ENCODE measurements around the gene TMEM11. TPM values are rescaled to one million over a fixed set of nuclear protein-coding genes. Genes with fewer than 3 reads are reported as not detected.

TMEM11 gene
- total and polyA plus RNA-seq, 10 donors: 14.2 to 25.0 (median 20.3) TPM

DNA sequence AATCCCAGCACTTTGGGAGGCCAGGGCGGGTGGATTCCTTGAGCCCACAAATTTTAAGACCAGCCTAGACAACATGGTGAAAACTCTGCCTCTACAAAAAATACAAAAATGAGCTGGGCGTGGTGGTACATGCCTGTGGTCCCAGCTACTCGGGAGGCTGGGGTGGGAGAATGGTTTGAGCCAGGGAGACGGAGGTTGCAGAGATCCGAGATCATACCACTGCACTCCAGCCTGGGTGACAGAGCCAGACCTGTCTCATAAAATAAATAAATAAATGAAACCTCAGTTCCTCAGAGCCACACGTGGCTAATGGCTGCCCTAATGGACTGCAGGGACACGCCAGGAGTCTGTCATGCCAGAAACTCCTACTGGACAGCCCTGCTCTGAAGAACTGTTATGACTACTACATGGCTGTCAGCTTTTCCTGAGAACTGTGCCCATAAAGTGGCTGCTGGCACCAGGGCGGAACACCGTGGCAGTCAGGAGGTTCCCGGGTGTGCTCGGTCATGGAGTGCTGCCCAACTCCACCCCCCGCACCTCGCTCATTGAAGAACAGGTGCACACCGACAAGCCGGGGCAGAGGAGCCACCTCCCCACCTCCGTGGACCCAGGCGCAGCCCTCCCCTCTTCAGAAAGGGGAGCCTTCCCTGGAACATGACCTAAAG is 4.3 kb downstream of the TMEM11 start:
- Histone ChIP-seq H3K4me1 (peaks cover 31 to 90% (median 57%) of the 10 kb centered on the region in 6 donors), H3K27me3 (replicated peaks in 1 of 7) (no peaks in the 10 kb centered on the region), H3K36me3 (peaks cover 0 to 65% (median 32%) of the 10 kb centered on the region in 6 donors), H3K27ac (peak overlapping the region in 1 of 8 donors; percentile 54), H3K4me3 (no peak overlapping the region), H3K9me3 (no peaks in the 10 kb centered on the region)
- intact Hi-C loops (cut with DNase I; ENCODE audit: low total_unique reads): loop anchor here (10.0 kb wide), 1 partner anchor 75 kb away; no protein-coding TSS in a partner anchor
- 84 to 94% (median 90%) methylated on average over 12 to 17 of the region's 17 CpGs for WGBS, 5 donors
- TF ChIP-seq POLR2AphosphoS5 (IDR thresholded peaks at IDR 0.05) (peak in 1 of 3 donors; percentile 24), POLR2A (IDR thresholded peaks at IDR 0.05) (no peak)
- TF ChIP-seq, protein P1, sequence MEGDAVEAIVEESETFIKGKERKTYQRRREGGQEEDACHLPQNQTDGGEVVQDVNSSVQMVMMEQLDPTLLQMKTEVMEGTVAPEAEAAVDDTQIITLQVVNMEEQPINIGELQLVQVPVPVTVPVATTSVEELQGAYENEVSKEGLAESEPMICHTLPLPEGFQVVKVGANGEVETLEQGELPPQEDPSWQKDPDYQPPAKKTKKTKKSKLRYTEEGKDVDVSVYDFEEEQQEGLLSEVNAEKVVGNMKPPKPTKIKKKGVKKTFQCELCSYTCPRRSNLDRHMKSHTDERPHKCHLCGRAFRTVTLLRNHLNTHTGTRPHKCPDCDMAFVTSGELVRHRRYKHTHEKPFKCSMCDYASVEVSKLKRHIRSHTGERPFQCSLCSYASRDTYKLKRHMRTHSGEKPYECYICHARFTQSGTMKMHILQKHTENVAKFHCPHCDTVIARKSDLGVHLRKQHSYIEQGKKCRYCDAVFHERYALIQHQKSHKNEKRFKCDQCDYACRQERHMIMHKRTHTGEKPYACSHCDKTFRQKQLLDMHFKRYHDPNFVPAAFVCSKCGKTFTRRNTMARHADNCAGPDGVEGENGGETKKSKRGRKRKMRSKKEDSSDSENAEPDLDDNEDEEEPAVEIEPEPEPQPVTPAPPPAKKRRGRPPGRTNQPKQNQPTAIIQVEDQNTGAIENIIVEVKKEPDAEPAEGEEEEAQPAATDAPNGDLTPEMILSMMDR (IDR thresholded peaks at IDR 0.05 in 8 of 11, conservative IDR thresholded peaks at IDR 0.05 in 3 of 11): no peak
- DNase-seq: no peak

DNA sequence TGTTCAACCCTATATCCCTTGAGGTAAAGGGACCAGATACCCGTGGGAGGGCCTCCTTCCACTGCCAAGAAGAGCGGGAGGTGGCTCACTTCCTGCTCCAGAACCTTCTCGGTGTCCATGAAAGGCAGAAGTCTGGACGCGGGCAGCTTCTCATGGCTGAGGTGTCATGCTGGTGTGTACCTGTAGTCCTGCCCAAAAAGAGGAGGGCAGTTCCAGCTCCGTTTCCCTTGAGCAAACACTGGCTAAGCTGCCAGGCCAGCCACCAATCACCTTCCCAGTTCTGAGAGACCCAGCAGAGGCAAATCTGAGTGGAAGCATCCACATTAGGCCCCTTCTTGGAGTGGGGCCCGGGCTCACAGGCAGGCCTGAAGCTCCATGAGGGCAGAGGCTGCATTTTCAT is 5.6 kb downstream of the TMEM11 start:
- WGBS, 5 donors: 73 to 91% (median 83%) methylated on average over 5 to 7 of the region's 7 CpGs
- Histone ChIP-seq H3K36me3 (peaks cover 0 to 69% (median 32%) of the 10 kb centered on the region in 6 donors), H3K27ac (no peak overlapping the region), H3K9me3 (no peaks in the 10 kb centered on the region), H3K4me3 (no peak overlapping the region), H3K4me1 (peaks cover 31 to 98% (median 60%) of the 10 kb centered on the region in 6 donors), H3K27me3 (replicated peaks in 1 of 7) (no peaks in the 10 kb centered on the region)
- DNase-seq: no peak
- intact Hi-C loops (cut with DNase I; ENCODE audit: low total_unique reads): no loop called here
- TF ChIP-seq POLR2AphosphoS5 (IDR thresholded peaks at IDR 0.05): no peak

DNA sequence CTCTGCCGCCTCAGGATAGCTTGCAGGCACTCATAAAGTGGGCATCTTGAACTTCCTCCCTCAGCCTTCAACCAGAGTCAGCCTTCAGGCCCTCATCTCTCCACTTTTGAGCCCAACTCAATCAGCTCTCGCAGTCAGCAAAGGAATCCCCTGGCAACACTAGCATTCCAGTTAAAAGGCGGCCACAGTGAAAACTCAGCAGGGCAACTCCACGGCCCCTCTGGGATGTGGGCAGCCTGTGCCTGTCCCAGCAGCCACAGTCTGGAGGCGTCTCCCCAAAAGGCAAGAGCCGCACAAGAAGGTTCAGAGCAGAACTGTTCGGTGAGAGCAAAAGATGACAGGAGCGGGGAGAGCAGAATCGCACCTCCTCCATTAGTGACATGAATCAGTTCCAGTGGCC is 9.0 kb downstream of the TMEM11 start:
- Histone ChIP-seq H3K27me3 (replicated peaks in 1 of 7) (no peaks in the 10 kb centered on the region), H3K4me1 (peaks cover 0 to 98% (median 49%) of the 10 kb centered on the region in 6 donors), H3K9me3 (no peaks in the 10 kb centered on the region), H3K4me3 (no peak overlapping the region), H3K27ac (no peak overlapping the region), H3K36me3 (peaks cover 0 to 87% (median 30%) of the 10 kb centered on the region in 6 donors)
- intact Hi-C loops (cut with DNase I; ENCODE audit: low total_unique reads): no loop called here
- TF ChIP-seq, protein P1 (IDR thresholded peaks at IDR 0.05 in 8 of 11, conservative IDR thresholded peaks at IDR 0.05 in 3 of 11): no peak
- TF ChIP-seq POLR2AphosphoS5 (IDR thresholded peaks at IDR 0.05) (no peak), POLR2A (IDR thresholded peaks at IDR 0.05) (no peak)
- no peak for DNase-seq
- WGBS, 5 donors: 87 to 95% (median 89%) methylated on average over 9 of the region's 9 CpGs

DNA sequence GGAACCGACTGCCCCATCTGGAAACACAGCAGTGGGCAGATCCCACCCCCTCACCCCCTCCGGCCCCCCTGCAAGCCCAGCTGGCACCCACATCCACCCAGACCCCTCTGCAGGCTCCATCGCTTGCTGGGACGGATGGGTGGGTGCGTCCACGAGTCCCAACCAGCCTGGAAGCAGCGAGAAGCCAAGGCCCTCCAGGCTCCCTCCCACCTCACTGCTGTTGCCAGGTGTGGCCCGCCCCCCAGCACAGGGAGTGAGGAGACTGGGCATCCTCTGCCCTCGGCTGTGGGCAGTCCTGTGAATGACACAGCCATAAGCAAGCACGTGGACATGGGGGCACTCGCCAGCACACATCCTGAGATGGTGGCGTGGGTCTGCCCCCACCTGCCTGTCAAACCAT is 11.4 kb downstream of the TMEM11 start:
- WGBS, 5 donors: 82 to 100% (median 84%) methylated on average over 1 to 12 of the region's 12 CpGs
- no peak for DNase-seq
- Histone ChIP-seq H3K4me3 (no peak overlapping the region), H3K9me3 (no peaks in the 10 kb centered on the region), H3K27me3 (replicated peaks in 1 of 7) (no peaks in the 10 kb centered on the region), H3K36me3 (peaks cover 0 to 84% (median 28%) of the 10 kb centered on the region in 6 donors), H3K4me1 (peaks cover 0 to 83% (median 44%) of the 10 kb centered on the region in 6 donors), H3K27ac (no peak overlapping the region)
- TF ChIP-seq POLR2A (IDR thresholded peaks at IDR 0.05) (no peak), POLR2AphosphoS5 (IDR thresholded peaks at IDR 0.05) (peak in 1 of 3 donors; percentile 40)
- TF ChIP-seq, protein P1 (IDR thresholded peaks at IDR 0.05 in 8 of 11, conservative IDR thresholded peaks at IDR 0.05 in 3 of 11): no peak
- intact Hi-C loops (cut with DNase I; ENCODE audit: low total_unique reads): no loop called here
